GM19452 (cell line): ENCODE results near the gene UBE4B.
"Not testable (repeated sequence)": the region's sequence is repeated elsewhere in the genome, so short reads cannot be mapped to it uniquely, and the experiment has no call there.

ENCODE experiments used
- ATAC-seq: cut with Tn5 transposase; IDR thresholded peaks from one replicate; pipeline ENCODE4 v1.9.1; 2021; ENCODE audit not compliant: unreplicated experiment

Gene UBE4B

GRCh38 chr1:10032590-10033358, at the start of gene UBE4B:
TSS of gene UBE4B (plus strand) at chr1:10032958. CDS start at chr1:10033671, 713 bp downstream.
- peak; percentile 96 for ATAC-seq

GRCh38 chr1:9984253-9984652, 48.5 kb upstream of the UBE4B start:
- no peak for ATAC-seq

GRCh38 chr1:9985001-9985400, 47.8 kb upstream of the UBE4B start:
- ATAC-seq, result no peak

DNA sequence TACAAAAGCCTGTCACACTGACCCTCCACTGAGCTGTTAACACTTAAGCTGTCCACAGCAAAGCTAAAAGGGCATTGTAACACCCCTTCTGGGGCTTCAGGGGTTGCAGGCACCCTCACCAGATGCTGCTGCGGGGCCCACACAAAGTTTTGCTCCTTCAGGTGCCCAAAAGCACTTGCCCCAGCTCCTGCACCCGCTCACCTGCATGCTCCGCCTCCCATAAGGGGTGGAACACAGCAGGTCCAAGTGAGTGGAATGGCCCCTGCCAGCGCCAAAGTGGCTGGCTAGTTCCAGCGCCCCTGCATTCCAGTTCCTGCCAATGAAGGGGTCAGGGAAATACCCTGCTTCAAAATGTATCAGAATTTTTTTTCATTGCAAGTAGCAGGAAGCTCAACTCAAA, 43.0 kb upstream of the UBE4B start:
- ATAC-seq, result no peak

GRCh38 chr1:9990944-9991343, 41.8 kb upstream of the UBE4B start:
- ATAC-seq, result no peak

DNA sequence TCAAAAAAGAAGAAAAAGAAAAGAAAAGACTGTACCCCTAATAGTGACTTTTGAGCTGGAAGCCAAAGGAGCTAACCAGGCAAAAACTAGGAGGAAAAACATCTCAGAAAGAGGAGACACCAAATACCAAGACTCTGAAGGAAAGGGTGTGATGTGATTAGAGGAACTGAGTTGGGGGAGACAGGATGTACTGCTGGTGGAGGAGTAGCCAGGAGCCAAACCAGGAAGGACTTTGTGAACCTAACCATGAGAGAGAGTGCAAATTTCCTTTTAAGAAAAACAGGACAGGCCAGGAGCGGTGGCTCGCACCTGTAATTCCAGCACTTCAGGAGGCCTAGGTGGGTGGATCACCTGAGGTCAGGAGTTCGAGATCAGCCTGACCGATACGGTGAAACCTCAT, 39.8 kb upstream of the UBE4B start:
- no peak for ATAC-seq

DNA sequence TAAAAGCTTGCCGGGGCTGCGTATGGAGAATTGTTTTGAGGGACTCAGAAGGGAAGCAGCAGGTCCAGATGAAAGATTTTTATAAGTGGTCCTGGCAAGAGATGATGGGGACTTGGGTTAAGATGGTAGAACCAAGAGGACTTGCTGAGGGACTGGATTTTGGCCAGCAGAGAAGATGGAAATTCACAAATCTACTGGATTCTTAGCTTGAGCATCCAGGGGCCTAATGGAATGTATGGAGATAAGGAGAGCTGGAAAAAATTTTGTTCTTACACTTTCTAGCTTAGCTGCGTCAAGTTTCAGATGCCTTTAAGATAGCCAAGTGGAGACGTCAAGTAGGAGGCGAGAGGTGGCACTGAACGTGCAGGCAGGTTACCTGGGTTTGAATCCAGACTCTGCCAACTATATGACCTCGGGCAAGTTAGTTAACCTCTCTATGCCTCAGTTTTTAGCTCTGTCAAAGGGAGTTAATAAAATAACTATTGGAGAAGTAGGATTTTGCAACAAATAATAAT, 39.1 kb upstream of the UBE4B start:
- ATAC-seq, result no peak

DNA sequence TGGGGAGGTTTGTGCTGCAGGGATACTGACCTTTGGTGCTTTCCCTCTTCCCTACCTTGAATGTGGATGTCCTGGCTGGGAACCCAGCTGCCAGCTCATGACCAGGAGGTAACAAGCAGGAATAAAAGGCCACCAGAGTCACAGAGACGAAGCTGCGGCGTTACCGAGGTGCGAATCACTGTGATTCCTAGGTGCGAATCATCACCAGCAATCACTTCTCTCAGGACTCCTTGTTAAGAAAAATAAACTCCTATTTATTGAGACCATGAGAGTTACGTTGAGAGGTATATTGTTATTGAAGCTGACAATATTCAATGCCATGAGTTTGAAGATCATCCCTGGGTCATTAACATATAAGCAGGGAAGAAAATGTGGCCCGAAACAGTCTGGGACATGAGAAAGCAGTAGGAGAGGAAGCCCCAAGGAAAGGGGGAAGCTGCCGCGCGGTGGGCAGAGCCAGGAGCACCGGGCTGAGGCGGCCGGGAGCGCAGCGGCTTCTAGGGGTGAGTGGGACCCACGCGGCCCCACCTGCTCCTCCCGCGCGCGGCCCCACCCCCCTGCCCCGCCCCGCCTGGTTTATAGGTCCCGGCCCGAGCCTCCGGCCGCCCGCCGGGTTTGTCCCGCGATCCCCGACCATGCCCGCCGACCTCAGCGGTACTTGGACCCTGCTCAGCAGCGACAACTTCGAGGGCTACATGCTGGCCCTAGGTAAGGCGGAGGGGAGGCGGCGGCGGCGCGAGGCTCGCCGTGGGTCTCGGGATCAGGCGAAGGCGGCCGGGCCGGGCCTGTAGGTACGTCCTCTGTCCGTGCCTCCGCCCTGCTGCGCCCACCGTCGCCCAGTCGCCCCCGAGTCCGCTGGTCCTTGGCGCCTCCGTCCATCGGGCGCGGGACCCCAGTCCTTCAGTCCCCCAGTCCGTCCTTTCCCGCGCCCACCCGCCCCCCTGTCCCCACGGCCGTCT, 35.9 kb upstream of the UBE4B start, which contains the start of gene RBP7:
Gene RBP7 (plus strand): TSS at position 605 of the 959 bp plus-strand sequence. CDS start 31 bp downstream, at position 636.
- ATAC-seq, result no peak

DNA sequence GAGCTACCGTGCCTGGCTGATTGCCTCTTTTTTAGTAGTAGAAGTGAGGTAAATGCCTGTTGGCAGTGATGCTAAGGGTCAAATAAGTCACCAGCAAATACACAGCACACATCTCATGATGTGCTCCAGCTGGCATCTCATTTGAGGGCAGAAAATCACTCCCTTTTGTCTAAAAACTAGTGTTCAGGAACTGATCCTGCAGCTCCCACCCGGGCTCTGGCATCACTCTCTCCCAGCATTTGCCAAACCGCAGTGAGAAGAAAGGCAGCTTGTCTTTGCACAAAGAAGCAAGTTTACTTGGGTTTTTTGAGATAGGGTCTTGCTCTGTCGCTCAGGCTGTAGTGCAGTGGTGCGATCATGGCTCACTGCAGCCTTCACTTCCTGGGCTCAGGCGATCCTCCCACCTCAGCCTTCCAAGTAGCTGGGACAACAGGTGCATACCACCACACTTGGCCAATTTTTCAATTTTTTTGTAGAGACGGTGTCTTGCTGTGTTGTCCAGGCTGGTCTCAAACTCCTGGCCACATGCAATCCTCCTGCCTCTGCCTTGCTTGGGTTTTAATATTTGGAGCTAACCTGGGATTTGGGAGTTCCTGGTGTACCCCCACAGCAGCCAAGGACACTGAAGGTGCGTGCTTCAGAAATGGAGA, 31.6 kb upstream of the UBE4B start:
- no peak for ATAC-seq

GRCh38 chr1:10005248-10005647, 27.5 kb upstream of the UBE4B start:
- not testable (repeated sequence) for ATAC-seq

DNA sequence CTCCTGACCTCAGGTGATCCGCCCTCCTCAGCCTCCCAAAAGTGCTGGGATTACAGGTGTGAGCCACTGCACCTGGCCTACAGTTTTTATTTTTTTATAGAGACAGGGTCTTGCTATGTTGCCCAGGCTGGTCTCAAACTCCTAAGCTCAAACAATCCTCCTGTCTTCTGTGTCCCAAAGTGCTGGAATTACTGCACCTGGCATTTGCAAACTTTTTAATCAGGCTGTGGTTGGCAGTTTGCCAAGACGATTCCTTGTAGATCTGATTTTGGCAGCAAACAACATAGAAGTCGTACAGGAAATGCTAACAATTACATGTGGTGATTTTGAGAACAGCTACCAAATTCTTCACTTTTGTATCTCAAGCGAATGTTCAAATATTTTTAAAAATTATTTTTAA, 25.6 kb upstream of the UBE4B start:
- no peak for ATAC-seq

- ATAC-seq, result no peak
These were observed 18.7 kb upstream of the UBE4B start for GRCh38 chr1:10014016-10014415.

DNA sequence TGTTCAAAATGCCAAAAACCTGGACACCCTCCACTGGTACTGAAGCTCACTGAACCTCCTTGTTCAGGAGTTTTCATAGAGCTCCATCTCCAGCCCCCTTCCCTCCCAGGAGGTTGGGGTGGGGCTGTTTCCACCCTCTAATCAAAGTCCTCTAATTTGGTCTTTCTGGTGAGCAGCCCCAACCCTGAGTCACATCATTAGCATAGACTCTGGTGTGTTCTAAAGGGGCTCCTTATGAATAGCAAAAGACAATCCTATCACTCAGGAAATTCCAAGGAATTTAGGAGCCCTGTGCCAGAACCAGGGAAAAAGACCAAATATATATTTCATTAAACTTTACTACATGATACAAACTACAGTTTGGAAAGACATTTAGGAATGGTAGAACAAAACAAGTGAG, 13.2 kb upstream of the UBE4B start:
- no peak for ATAC-seq

GRCh38 chr1:10020086-10020485, 12.7 kb upstream of the UBE4B start:
- no peak for ATAC-seq

- ATAC-seq, result not testable (repeated sequence)
These were observed 12.1 kb upstream of the UBE4B start for GRCh38 chr1:10020678-10021077.

- ATAC-seq, result not testable (repeated sequence)
These were observed 10.8 kb upstream of the UBE4B start for GRCh38 chr1:10021992-10022391.

DNA sequence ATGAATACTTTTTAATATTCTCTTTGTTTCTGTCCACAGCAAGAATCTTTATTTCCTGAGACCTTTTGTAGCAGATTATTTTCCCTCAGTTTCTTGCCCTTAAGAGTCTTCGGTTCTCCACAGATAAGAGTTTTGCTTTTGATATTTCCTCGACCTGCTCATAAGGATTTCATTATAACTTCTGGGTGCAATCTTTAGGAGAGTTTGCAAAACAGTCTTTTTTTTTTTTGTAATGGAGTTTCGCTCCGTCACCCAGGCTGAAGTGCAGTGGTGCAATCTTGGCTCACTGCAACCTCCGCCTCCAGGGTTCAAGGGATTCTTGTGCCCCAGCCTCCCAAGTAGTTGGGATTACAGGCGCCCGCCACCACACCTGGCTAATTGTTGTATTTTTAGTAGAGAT, 10.1 kb upstream of the UBE4B start:
- no peak for ATAC-seq

DNA sequence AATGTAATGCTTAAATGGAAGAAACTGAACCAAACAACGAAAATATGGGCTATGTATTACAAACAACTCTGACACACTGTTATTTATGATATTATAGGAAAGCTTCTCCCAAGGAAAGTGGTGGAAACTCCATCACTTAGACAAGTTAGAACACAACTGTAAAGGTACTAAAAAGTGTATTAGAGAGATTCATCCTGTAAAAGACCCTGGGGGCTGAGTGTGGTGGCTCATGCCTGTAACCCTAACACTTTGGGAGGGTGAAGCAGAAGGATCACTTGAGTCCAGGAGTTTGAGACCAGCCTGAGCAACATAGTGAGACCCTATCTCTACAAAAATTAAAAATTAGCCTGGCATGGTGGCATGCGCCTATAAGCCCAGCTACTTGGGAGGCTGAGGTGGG, 7.4 kb upstream of the UBE4B start:
- no peak for ATAC-seq

- no peak for ATAC-seq
These were observed 5.7 kb upstream of the UBE4B start for GRCh38 chr1:10027027-10027426.

GRCh38 chr1:10028956-10029500, 3.7 kb upstream of the UBE4B start:
- ATAC-seq, result not testable (repeated sequence)

GRCh38 chr1:10031461-10031860, 1.3 kb upstream of the UBE4B start:
- ATAC-seq, result no peak
